H1 (cell line): ENCODE data around the gene XRN2. TPM values are rescaled to one million over a fixed set of nuclear protein-coding genes. Genes with fewer than 3 reads are reported as not detected.

Experiments
- CTCF ChIA-PET: fragments of 300-600 bp; sonication (Branson Sonifier 250); formaldehyde crosslinking; loops from one replicate; lab custom pipeline; 2021; ENCODE audit not compliant: partially characterized antibody; lab: Charles Lee
- POLR2A ChIA-PET: fragments of 300-600 bp; sonication (Branson Sonifier 250); formaldehyde crosslinking; loops from one replicate; lab custom pipeline; 2021; ENCODE audit warnings: inconsistent platforms; ENCODE audit not compliant: partially characterized antibody; lab: Charles Lee
- DNase-seq, 2 experiments: peaks; one replicate each; pipeline versions ENCODE4 v3.0.0 to v3.0.0-alpha.2; 2010 to 2022; ENCODE audit warnings: low spot score in 2 of 2, low read depth in 1 of 2, mixed read lengths in 1 of 2
- FAIRE-seq: peaks from 2 replicates; lab custom pipeline; 2011; peaks lifted over from hg19 to GRCh38; lab: Jason Lieb, UNC
- H2AFZ ChIP-seq: 2 replicates; pipeline ENCODE4 v1.8.1; 2012; ENCODE audit warnings: low read length, inconsistent platforms
- H2AK5ac ChIP-seq: 2 replicates; pipeline ENCODE4 v1.6.1; 2013; ENCODE audit warnings: low read depth, low read length
- H2BK120ac ChIP-seq: replicated peaks from 2 replicates; pipeline ENCODE3; 2013; ENCODE audit warnings: low read depth, low read length, inconsistent platforms
- H2BK12ac ChIP-seq: 2 replicates; pipeline ENCODE4 v1.6.1; 2013; ENCODE audit warnings: low read depth, low read length
- H2BK15ac ChIP-seq: 2 replicates; pipeline ENCODE4 v1.6.1; 2013; ENCODE audit warnings: low read length
- H2BK20ac ChIP-seq: 2 replicates; pipeline ENCODE4 v1.6.1; 2013; ENCODE audit warnings: low read length
- H2BK5ac ChIP-seq: 2 replicates; pipeline ENCODE4 v1.6.1; 2013; ENCODE audit warnings: low read depth, low read length
- H3K14ac ChIP-seq: 2 replicates; pipeline ENCODE4 v1.6.1; 2013; ENCODE audit warnings: inconsistent platforms; ENCODE audit not compliant: insufficient read length
- H3K18ac ChIP-seq: 2 replicates; pipeline ENCODE4 v1.6.1; 2013; ENCODE audit warnings: low read length; ENCODE audit errors: extremely low read depth
- H3K23ac ChIP-seq: 2 replicates; pipeline ENCODE4 v1.6.1; 2013; ENCODE audit warnings: inconsistent platforms; ENCODE audit not compliant: insufficient read length
- H3K23me2 ChIP-seq: 2 replicates; pipeline ENCODE4 v1.6.1; 2013; ENCODE audit warnings: low read depth, low read length
- H3K27ac ChIP-seq: 2 replicates; pipeline ENCODE4 v1.6.1; 2011; ENCODE audit warnings: low read depth, low read length, inconsistent platforms
- H3K27me3 ChIP-seq, 4 experiments: replicated peaks in 1 of 4; 1 replicate in 1 of 4; 2 replicates in 3 of 4; pipeline versions ENCODE4 v1.6.1 to v1.8.1; 2011 to 2013; ENCODE audit warnings: low read length in 3 of 4, mild to moderate bottlenecking in 3 of 4, inconsistent platforms in 2 of 4, mixed read lengths in 2 of 4, moderate library complexity in 1 of 4; ENCODE audit not compliant: control insufficient read depth in 3 of 4, insufficient read depth in 3 of 4; ENCODE audit errors: extremely low read depth in 1 of 4
- H3K36me3 ChIP-seq, 4 experiments: 2 replicates each; pipeline versions ENCODE4 v1.6.1 to v1.8.1; 2011 to 2013; ENCODE audit warnings: mild to moderate bottlenecking in 4 of 4, low read length in 3 of 4, moderate library complexity in 2 of 4, control low read depth in 1 of 4, inconsistent platforms in 1 of 4; ENCODE audit not compliant: insufficient read depth in 4 of 4, control insufficient read depth in 2 of 4
- H3K4ac ChIP-seq: replicated peaks from 2 replicates; pipeline ENCODE3; 2013; ENCODE audit warnings: low read length, low read depth, mixed read lengths, inconsistent platforms; ENCODE audit not compliant: insufficient read length
- H3K4me1 ChIP-seq, 4 experiments: replicated peaks in 1 of 4; 1 replicate in 1 of 4; 2 replicates in 3 of 4; pipeline versions ENCODE4 v1.6.1 to v1.8.1; 2011 to 2013; ENCODE audit warnings: low read length in 3 of 4, inconsistent platforms in 2 of 4, mixed read lengths in 1 of 4; ENCODE audit not compliant: insufficient read depth in 4 of 4, control insufficient read depth in 3 of 4
- H3K4me2 ChIP-seq, 2 experiments: 2 replicates each; pipeline versions ENCODE4 v1.6.1 to v1.8.1; 2011 to 2013; ENCODE audit warnings: low read depth in 2 of 2, low read length in 2 of 2, control low read depth in 1 of 2, inconsistent platforms in 1 of 2, mild to moderate bottlenecking in 1 of 2; ENCODE audit not compliant: insufficient read depth in 1 of 2
- H3K4me3 ChIP-seq, 4 experiments: fragments of 200-600, 300-600 bp in 1 of 4; sonication (generic), shearing (Covaris generic), sonication (Bioruptor Twin) in 1 of 4; 2 replicates each; pipeline versions ENCODE4 v1.5.1 to v1.8.1; 2011 to 2016; ENCODE audit warnings: low read length in 4 of 4, low read depth in 3 of 4, control low read depth in 2 of 4, inconsistent platforms in 2 of 4, mild to moderate bottlenecking in 2 of 4, mixed read lengths in 1 of 4, moderate library complexity in 1 of 4; ENCODE audit not compliant: insufficient read depth in 2 of 4; ENCODE audit errors: extremely low read depth in 1 of 4
- H3K56ac ChIP-seq: replicated peaks from 2 replicates; pipeline ENCODE3; 2013; ENCODE audit warnings: low read depth, mild to moderate bottlenecking, mixed read lengths, low read length, inconsistent platforms; ENCODE audit not compliant: insufficient read length
- H3K79me1 ChIP-seq: 2 replicates; pipeline ENCODE4 v1.6.1; 2013; ENCODE audit warnings: low read depth, low read length, control low read depth
- H3K79me2 ChIP-seq, 2 experiments: 2 replicates each; pipeline versions ENCODE4 v1.6.1 to v1.8.1; 2012 to 2013; ENCODE audit warnings: low read length in 2 of 2, mild to moderate bottlenecking in 2 of 2, inconsistent platforms in 1 of 2; ENCODE audit not compliant: insufficient read depth in 2 of 2, control insufficient read depth in 1 of 2
- H3K9ac ChIP-seq, 4 experiments: replicated peaks in 1 of 4; 1 replicate in 1 of 4; 2 replicates in 3 of 4; pipeline versions ENCODE4 v1.6.1 to v1.8.1; 2011 to 2013; ENCODE audit warnings: low read depth in 3 of 4, low read length in 3 of 4, control low read depth in 2 of 4, mild to moderate bottlenecking in 2 of 4, moderate library complexity in 2 of 4, inconsistent platforms in 1 of 4; ENCODE audit errors: extremely low read depth in 1 of 4
- H3K9me3 ChIP-seq, 2 experiments: 2 replicates each; pipeline versions ENCODE4 v1.6.1 to v1.8.1; 2012 to 2013; ENCODE audit warnings: mild to moderate bottlenecking in 2 of 2, moderate library complexity in 2 of 2, control low read depth in 1 of 2, inconsistent platforms in 1 of 2, low read depth in 1 of 2, low read length in 1 of 2, mixed read lengths in 1 of 2; ENCODE audit not compliant: insufficient read depth in 2 of 2
- H4K20me1 ChIP-seq, 2 experiments: replicated peaks in 1 of 2; 2 replicates each; pipeline versions ENCODE3 to v1.8.1; 2011 to 2013; ENCODE audit warnings: inconsistent platforms in 2 of 2, low read length in 2 of 2, mild to moderate bottlenecking in 1 of 2; ENCODE audit not compliant: insufficient read depth in 2 of 2, control insufficient read depth in 1 of 2
- H4K5ac ChIP-seq: 2 replicates; pipeline ENCODE4 v1.6.1; 2013; ENCODE audit warnings: low read length, low read depth, mixed read lengths, inconsistent platforms; ENCODE audit not compliant: insufficient read length
- H4K8ac ChIP-seq: 2 replicates; pipeline ENCODE4 v1.8.0; 2013; ENCODE audit warnings: mild to moderate bottlenecking, moderate library complexity, low read length, inconsistent platforms; ENCODE audit not compliant: insufficient read depth; ENCODE audit errors: extremely low read depth
- H4K91ac ChIP-seq: replicated peaks from 2 replicates; pipeline ENCODE3; 2013; ENCODE audit warnings: low read length, mixed read lengths, inconsistent platforms; ENCODE audit not compliant: insufficient read length
- ASH2L ChIP-seq: fragments of 200-600, 300-600 bp; sonication (generic); IDR thresholded peaks from one replicate; pipeline ENCODE4 v1.7.1; 2017; ENCODE audit warnings: low read length
- CHD2 ChIP-seq: IDR thresholded peaks from 2 replicates; pipeline ENCODE4 v1.6.1; 2012; ENCODE audit warnings: low read length, improper control_type of control experiment
- EGR1 ChIP-seq: IDR thresholded peaks from 2 replicates; pipeline ENCODE4 v1.6.1; 2011; ENCODE audit warnings: low read depth, low read length, borderline replicate concordance
- FOSL1 ChIP-seq: IDR thresholded peaks from 2 replicates; pipeline ENCODE4 v1.6.1; 2011; ENCODE audit warnings: mild to moderate bottlenecking, low read depth, low read length, moderate library complexity; ENCODE audit not compliant: insufficient read depth
- POU5F1 ChIP-seq: IDR thresholded peaks from 2 replicates; pipeline ENCODE4 v1.6.1; 2011; ENCODE audit warnings: low read depth, mild to moderate bottlenecking, low read length, moderate library complexity
- SIN3A ChIP-seq, 2 experiments: IDR thresholded peaks in 1 of 2; conservative IDR thresholded peaks in 1 of 2; 2 replicates each; pipeline ENCODE4 v1.6.1; 2011 to 2012; ENCODE audit warnings: low read length in 2 of 2, improper control_type of control experiment in 1 of 2, low read depth in 1 of 2, mild to moderate bottlenecking in 1 of 2
- SP1 ChIP-seq: IDR thresholded peaks from 2 replicates; pipeline ENCODE4 v1.6.1; 2011; ENCODE audit warnings: low read depth, low read length
- WGBS, 2 experiments: shearing (Covaris generic) in 1 of 2; methylation state at CpG; one replicate each; pipeline versions ENCODE4 v1.1.6 to v1.1.7; 2013 to 2015; ENCODE audit warnings: low lambda C conversion rate in 2 of 2, mixed read lengths in 2 of 2, inconsistent platforms in 1 of 2, low coverage in 1 of 2, missing lambda C conversion rate in 1 of 2; ENCODE audit not compliant: insufficient replicate concordance in 2 of 2, insufficient coverage in 1 of 2, insufficient read length in 1 of 2; ENCODE audit errors: extremely low coverage in 1 of 2, missing lambda C conversion rate in 1 of 2; 5-methylcytosine and 5-hydroxymethylcytosine counted together
- polyA plus RNA-seq, 7 experiments: library from polyadenylated mRNA; depleted of rRNA in 3 of 7; stranded (reverse) in 5 of 7; unstranded in 2 of 7; fragments of >200 nt in 5 of 7; fragments of 200-250 nt in 2 of 7; gene quantifications; 1 replicate in 5 of 7; 2 replicates in 1 of 7; 4 replicates in 1 of 7; pipeline versions ENCODE4 v1.2.1 to v1.2.3, GENCODE V29; 2011 to 2013; ENCODE audit warnings: missing spikeins in 2 of 7, mixed read lengths in 2 of 7
- total RNA-seq: library from RNA; stranded (reverse); fragmentation: NEBNext Ultra II Directional; extraction: Animal tissue kit (Norgen Biotek cat#: 25700); gene quantifications from 2 replicates; pipeline ENCODE4 v1.2.1, GENCODE V29; 2021

Gene XRN2
- total and polyA plus RNA-seq, 2 of the 8 experiments (the other 6 are each of a cell fraction or from before 2014, with no cell fraction given) = 60.3 to 139 TPM

GRCh38 chr20:21266191-21266536, 37.0 kb upstream of the XRN2 start:
- Histone ChIP-seq H3K56ac (no peak overlapping the region), H3K4me3 (no peak overlapping the region), H3K9ac (no peak overlapping the region), H2AK5ac (no peak overlapping the region), H4K8ac (no peak overlapping the region), H3K4ac (no peak overlapping the region), H2BK20ac (no peak overlapping the region), H3K4me2 (no peak overlapping the region), H3K79me2 (no peaks in the 10 kb centered on the region), H2BK12ac (no peak overlapping the region), H2BK5ac (no peak overlapping the region), H4K20me1 (no peaks in the 10 kb centered on the region), H3K23me2 (no peaks in the 10 kb centered on the region), H3K79me1 (no peaks in the 10 kb centered on the region), H2BK120ac (no peak overlapping the region), H3K23ac (no peak overlapping the region), H3K9me3 (peaks cover 8 to 11% of the 10 kb centered on the region in 2 experiments; a peak in 2 of 4 replicates), H3K36me3 (no peaks in the 10 kb centered on the region), H3K27ac (no peak overlapping the region), H3K18ac (no peak overlapping the region), H3K4me1 (no peaks in the 10 kb centered on the region; a peak in 1 of 7 replicates), H2AFZ (no peak overlapping the region), H2BK15ac (no peak overlapping the region), H4K5ac (no peak overlapping the region), H3K14ac (no peak overlapping the region), H4K91ac (no peak overlapping the region), H3K27me3 (no peaks in the 10 kb centered on the region)
- 100% methylated on average over 5 of the region's 5 CpGs; no CpG with 5 or more reads in 1 of the 2 experiments for WGBS, 2 experiments
- TF ChIP-seq ASH2L (no peak), SIN3A (conservative IDR thresholded peaks at IDR 0.05 in 1 of 2, IDR thresholded peaks at IDR 0.05 in 1 of 2; ENCODE audit: low read depth in 1 of 2, low read length in 2 of 2) (no peak), SP1 (no peak), CHD2 (no peak), POU5F1 (no peak), FOSL1 (no peak), EGR1 (no peak)
- ChIA-PET CTCF (interaction anchor here (0.9 to 1.4 kb wide), 2 partner anchors 8 to 350 kb away, joined by 3 read pairs; no protein-coding TSS in a partner anchor), POLR2A (no interaction called here)
- no peak for FAIRE-seq
- DNase-seq = no peak
